Kidney capillary endothelial cell (primary cell): Measurements from ENCODE around the gene ABCC9.
"Not testable (repeated sequence)": the region's sequence is repeated elsewhere in the genome, so short reads cannot be mapped to it uniquely, and the experiment has no call there.

Source experiments
- DNase-seq: peaks from one replicate; pipeline ENCODE4 v3.0.0-alpha.2; 2018; ENCODE audit warnings: low spot score

The ABCC9 gene

GRCh38 chr12:21814814-21815213, 126.4 kb downstream of the ABCC9 start:
- DNase-seq: no peak

GRCh38 chr12:21814327-21814726, 126.9 kb downstream of the ABCC9 start:
- no peak for DNase-seq

GRCh38 chr12:21813751-21814150, 127.5 kb downstream of the ABCC9 start:
- DNase-seq: no peak

GRCh38 chr12:21813125-21813524, 128.1 kb downstream of the ABCC9 start:
- DNase-seq: no peak

GRCh38 chr12:21812340-21812739, 128.9 kb downstream of the ABCC9 start:
- DNase-seq: not testable (repeated sequence)

GRCh38 chr12:21809100-21809499, 132.1 kb downstream of the ABCC9 start:
- DNase-seq: no peak

- DNase-seq: no peak
Measured at GRCh38 chr12:21806255-21806654, 135.0 kb downstream of the ABCC9 start.

- no peak for DNase-seq
Measured at GRCh38 chr12:21801522-21802288, 139.5 kb downstream of the ABCC9 start.

GRCh38 chr12:21800011-21800410, 141.2 kb downstream of the ABCC9 start:
- no peak for DNase-seq

- no peak for DNase-seq
Measured at GRCh38 chr12:21797539-21797938, 143.7 kb downstream of the ABCC9 start.

GRCh38 chr12:21795648-21796328, 145.4 kb downstream of the ABCC9 start:
- DNase-seq: no peak

GRCh38 chr12:21794807-21795595, 146.2 kb downstream of the ABCC9 start:
- DNase-seq: not testable (repeated sequence)

GRCh38 chr12:21789687-21790086, 151.5 kb downstream of the ABCC9 start:
- not testable (repeated sequence) for DNase-seq

- DNase-seq: no peak
Measured at GRCh38 chr12:21788089-21788983, 152.9 kb downstream of the ABCC9 start.

- DNase-seq: no peak
Measured at GRCh38 chr12:21786041-21786531, 155.1 kb downstream of the ABCC9 start.

GRCh38 chr12:21782723-21783122, 158.5 kb downstream of the ABCC9 start:
- DNase-seq: not testable (repeated sequence)

- DNase-seq: no peak
Measured at GRCh38 chr12:21780786-21781185, 160.4 kb downstream of the ABCC9 start.

GRCh38 chr12:21776175-21776574, 165.1 kb downstream of the ABCC9 start:
- no peak for DNase-seq

- no peak for DNase-seq
Measured at GRCh38 chr12:21775133-21775820, 165.9 kb downstream of the ABCC9 start.

- DNase-seq: no peak
Measured at GRCh38 chr12:21774358-21775132, 166.7 kb downstream of the ABCC9 start, which contains the start of gene KCNJ8. Gene KCNJ8, minus strand, starts transcription at chr12:21774706. Its CDS starts 1,090 bp downstream, at chr12:21773616.
